ENCODE results near the gene EHMT1. TPM values are rescaled to one million over a fixed set of nuclear protein-coding genes. Genes with fewer than 3 reads are reported as not detected.

Gene EHMT1
- total and polyA plus RNA-seq, 2 donors: 37.3 to 56.9 TPM

- WGBS: 97% methylated on average over 12 of the region's 12 CpGs
- Histone ChIP-seq H3K9me3 (ENCODE audit: control insufficient read depth in 2 of 2, insufficient read depth in 1 of 2, low read length in 1 of 2) (peaks cover 0 to 1% of the 10 kb centered on the region in 2 donors), H3K27me3 (ENCODE audit: control insufficient read depth in 2 of 2, insufficient read depth in 1 of 2, low read length in 1 of 2) (no peaks in the 10 kb centered on the region), H3K4me3 (ENCODE audit: low read length in 2 of 2) (no peak overlapping the region), H3K4me1 (ENCODE audit: control insufficient read depth in 2 of 2, insufficient read depth in 2 of 2, low read length in 2 of 2) (peaks cover 0 to 4% of the 10 kb centered on the region in 2 donors), H3K27ac (ENCODE audit: low read depth in 1 of 2, low read length in 1 of 2) (no peak overlapping the region), H3K36me3 (ENCODE audit: control insufficient read depth in 2 of 2, insufficient read depth in 2 of 2, low read length in 1 of 2) (peaks cover 0 to 3% of the 10 kb centered on the region in 2 donors)
- no peak for DNase-seq (ENCODE audit: low read depth in 6 of 9, low spot score in 9 of 9)
Observed at GRCh38 chr9:137696136-137696925, 77.5 kb downstream of the EHMT1 start.

- peaks cover 0 to 3% of the 10 kb centered on the region in 2 donors for H3K36me3 ChIP-seq (ENCODE audit: control insufficient read depth in 2 of 2, insufficient read depth in 2 of 2, low read length in 1 of 2)
- over 99% methylated on average over 5 of the region's 5 CpGs for WGBS
Observed at GRCh38 chr9:137697193-137697592, 78.4 kb downstream of the EHMT1 start.

GRCh38 chr9:137697832-137698231 is 79.0 kb downstream of the EHMT1 start:
- H3K27ac ChIP-seq (ENCODE audit: low read depth in 1 of 2, low read length in 1 of 2): no peak overlapping the region
- peaks cover 5 to 10% of the 10 kb centered on the region in 2 donors for H3K9me3 ChIP-seq (ENCODE audit: control insufficient read depth in 2 of 2, insufficient read depth in 1 of 2, low read length in 1 of 2)
- DNase-seq (ENCODE audit: low read depth in 6 of 9, low spot score in 9 of 9): no peak
- peaks cover 0 to 2% of the 10 kb centered on the region in 2 donors for H3K36me3 ChIP-seq (ENCODE audit: control insufficient read depth in 2 of 2, insufficient read depth in 2 of 2, low read length in 1 of 2)
- no peak overlapping the region for H3K4me3 ChIP-seq (ENCODE audit: low read length in 2 of 2)
- no peaks in the 10 kb centered on the region for H3K4me1 ChIP-seq (ENCODE audit: control insufficient read depth in 2 of 2, insufficient read depth in 2 of 2, low read length in 2 of 2)
- 99% methylated on average over 19 of the region's 19 CpGs for WGBS
- H3K27me3 ChIP-seq (ENCODE audit: control insufficient read depth in 2 of 2, insufficient read depth in 1 of 2, low read length in 1 of 2): no peaks in the 10 kb centered on the region

More at GRCh38 chr9:137697193-137697592, 78.4 kb downstream of the EHMT1 start:
- Histone ChIP-seq H3K4me1 (ENCODE audit: control insufficient read depth in 2 of 2, insufficient read depth in 2 of 2, low read length in 2 of 2) (no peaks in the 10 kb centered on the region), H3K27ac (ENCODE audit: low read depth in 1 of 2, low read length in 1 of 2) (no peak overlapping the region), H3K4me3 (ENCODE audit: low read length in 2 of 2) (no peak overlapping the region), H3K27me3 (ENCODE audit: control insufficient read depth in 2 of 2, insufficient read depth in 1 of 2, low read length in 1 of 2) (no peaks in the 10 kb centered on the region), H3K9me3 (ENCODE audit: control insufficient read depth in 2 of 2, insufficient read depth in 1 of 2, low read length in 1 of 2) (peaks cover 1 to 4% of the 10 kb centered on the region in 2 donors)
- DNase-seq (ENCODE audit: low read depth in 6 of 9, low spot score in 9 of 9): no peak

GRCh38 chr9:137700911-137701310 is 82.1 kb downstream of the EHMT1 start:
- Histone ChIP-seq H3K27me3 (ENCODE audit: control insufficient read depth in 2 of 2, insufficient read depth in 1 of 2, low read length in 1 of 2) (no peaks in the 10 kb centered on the region), H3K4me1 (ENCODE audit: control insufficient read depth in 2 of 2, insufficient read depth in 2 of 2, low read length in 2 of 2) (peaks cover 6 to 7% of the 10 kb centered on the region in 2 donors), H3K27ac (ENCODE audit: low read depth in 1 of 2, low read length in 1 of 2) (no peak overlapping the region), H3K36me3 (ENCODE audit: control insufficient read depth in 2 of 2, insufficient read depth in 2 of 2, low read length in 1 of 2) (peaks cover 0 to 5% of the 10 kb centered on the region in 2 donors), H3K9me3 (ENCODE audit: control insufficient read depth in 2 of 2, insufficient read depth in 1 of 2, low read length in 1 of 2) (peaks cover 7 to 14% of the 10 kb centered on the region in 2 donors), H3K4me3 (ENCODE audit: low read length in 2 of 2) (no peak overlapping the region)
- no peak for DNase-seq (ENCODE audit: low read depth in 6 of 9, low spot score in 9 of 9)
- 98% methylated on average over 4 of the region's 4 CpGs for WGBS

GRCh38 chr9:137702615-137703379 is 84.0 kb downstream of the EHMT1 start:
- peaks cover 7 to 14% of the 10 kb centered on the region in 2 donors for H3K9me3 ChIP-seq (ENCODE audit: control insufficient read depth in 2 of 2, insufficient read depth in 1 of 2, low read length in 1 of 2)
- H3K4me1 ChIP-seq (ENCODE audit: control insufficient read depth in 2 of 2, insufficient read depth in 2 of 2, low read length in 2 of 2): peaks cover 6 to 7% of the 10 kb centered on the region in 2 donors
- peaks cover 0 to 5% of the 10 kb centered on the region in 2 donors for H3K36me3 ChIP-seq (ENCODE audit: control insufficient read depth in 2 of 2, insufficient read depth in 2 of 2, low read length in 1 of 2)
- H3K27me3 ChIP-seq (ENCODE audit: control insufficient read depth in 2 of 2, insufficient read depth in 1 of 2, low read length in 1 of 2): no peaks in the 10 kb centered on the region
- no peak overlapping the region for H3K4me3 ChIP-seq (ENCODE audit: low read length in 2 of 2)
- no peak overlapping the region for H3K27ac ChIP-seq (ENCODE audit: low read depth in 1 of 2, low read length in 1 of 2)
- DNase-seq (ENCODE audit: low read depth in 6 of 9, low spot score in 9 of 9): no peak
- 93% methylated on average over 7 of the region's 7 CpGs for WGBS

GRCh38 chr9:137703842-137704508 is 85.2 kb downstream of the EHMT1 start:
- 96% methylated on average over 6 of the region's 6 CpGs for WGBS
- no peak overlapping the region for H3K4me3 ChIP-seq (ENCODE audit: low read length in 2 of 2)
- H3K27ac ChIP-seq (ENCODE audit: low read depth in 1 of 2, low read length in 1 of 2): no peak overlapping the region
- no peak for DNase-seq (ENCODE audit: low read depth in 6 of 9, low spot score in 9 of 9)
- no peaks in the 10 kb centered on the region for H3K27me3 ChIP-seq (ENCODE audit: control insufficient read depth in 2 of 2, insufficient read depth in 1 of 2, low read length in 1 of 2)
- peaks cover 0 to 7% of the 10 kb centered on the region in 2 donors for H3K36me3 ChIP-seq (ENCODE audit: control insufficient read depth in 2 of 2, insufficient read depth in 2 of 2, low read length in 1 of 2)
- H3K4me1 ChIP-seq (ENCODE audit: control insufficient read depth in 2 of 2, insufficient read depth in 2 of 2, low read length in 2 of 2): peaks cover 7 to 8% of the 10 kb centered on the region in 2 donors
- peaks cover 7 to 14% of the 10 kb centered on the region in 2 donors for H3K9me3 ChIP-seq (ENCODE audit: control insufficient read depth in 2 of 2, insufficient read depth in 1 of 2, low read length in 1 of 2)

- peaks cover 7 to 14% of the 10 kb centered on the region in 2 donors for H3K9me3 ChIP-seq (ENCODE audit: control insufficient read depth in 2 of 2, insufficient read depth in 1 of 2, low read length in 1 of 2)
- H3K27ac ChIP-seq (ENCODE audit: low read depth in 1 of 2, low read length in 1 of 2): no peak overlapping the region
- H3K4me1 ChIP-seq (ENCODE audit: control insufficient read depth in 2 of 2, insufficient read depth in 2 of 2, low read length in 2 of 2): peaks cover 7 to 8% of the 10 kb centered on the region in 2 donors
- no peak overlapping the region for H3K4me3 ChIP-seq (ENCODE audit: low read length in 2 of 2)
- peaks cover 0 to 11% of the 10 kb centered on the region in 2 donors for H3K36me3 ChIP-seq (ENCODE audit: control insufficient read depth in 2 of 2, insufficient read depth in 2 of 2, low read length in 1 of 2)
- 16% methylated on average over 8 of the region's 8 CpGs for WGBS
- no peaks in the 10 kb centered on the region for H3K27me3 ChIP-seq (ENCODE audit: control insufficient read depth in 2 of 2, insufficient read depth in 1 of 2, low read length in 1 of 2)
- peak in 5 of 9 donors; percentile 4 to 56 (median 18) for DNase-seq (ENCODE audit: low read depth in 6 of 9, low spot score in 9 of 9)
Observed at GRCh38 chr9:137705443-137705863, 86.6 kb downstream of the EHMT1 start.

- H3K9me3 ChIP-seq (ENCODE audit: control insufficient read depth in 2 of 2, insufficient read depth in 1 of 2, low read length in 1 of 2): peaks cover 7 to 14% of the 10 kb centered on the region in 2 donors
- no peak overlapping the region for H3K4me3 ChIP-seq (ENCODE audit: low read length in 2 of 2)
- no peaks in the 10 kb centered on the region for H3K27me3 ChIP-seq (ENCODE audit: control insufficient read depth in 2 of 2, insufficient read depth in 1 of 2, low read length in 1 of 2)
- DNase-seq (ENCODE audit: low read depth in 6 of 9, low spot score in 9 of 9): no peak
- H3K4me1 ChIP-seq (ENCODE audit: control insufficient read depth in 2 of 2, insufficient read depth in 2 of 2, low read length in 2 of 2): peaks cover 7 to 8% of the 10 kb centered on the region in 2 donors
- H3K36me3 ChIP-seq (ENCODE audit: control insufficient read depth in 2 of 2, insufficient read depth in 2 of 2, low read length in 1 of 2): peaks cover 0 to 11% of the 10 kb centered on the region in 2 donors
- H3K27ac ChIP-seq (ENCODE audit: low read depth in 1 of 2, low read length in 1 of 2): no peak overlapping the region
- 78% methylated on average over 10 of the region's 10 CpGs for WGBS
Observed at GRCh38 chr9:137705906-137706305, 87.1 kb downstream of the EHMT1 start.
